DMS114 treated with DMSO at 0.1 percent for 48 hours (cell line): ENCODE results near the gene UTP15.

Experiments used
- DNase-seq: peaks from one replicate; lab custom pipeline; 2025; ENCODE audit not compliant: unreplicated experiment; lab: John Stamatoyannopoulos, UW

UTP15 gene

GRCh38 chr5:73564018-73564417 is 1.5 kb upstream of the UTP15 start:
- no peak for DNase-seq

GRCh38 chr5:73564675-73565074 is 868 bp upstream of the UTP15 start:
- DNase-seq = peak; percentile 33

GRCh38 chr5:73565969-73566547 is 515 bp downstream of the UTP15 start:
- no peak for DNase-seq

- DNase-seq = no peak
Measured at GRCh38 chr5:73582285-73583145, 17.0 kb downstream of the UTP15 start.

- DNase-seq = no peak
Measured at GRCh38 chr5:73587923-73588322, 22.4 kb downstream of the UTP15 start.

GRCh38 chr5:73591102-73591695 is 25.7 kb downstream of the UTP15 start:
- DNase-seq = peak; percentile 56

- no peak for DNase-seq
Measured at GRCh38 chr5:73591698-73592501, 26.4 kb downstream of the UTP15 start.

- no peak for DNase-seq
Measured at GRCh38 chr5:73592551-73592950, 27.0 kb downstream of the UTP15 start.

GRCh38 chr5:73596705-73597328 is 31.3 kb downstream of the UTP15 start:
- DNase-seq = no peak

- no peak for DNase-seq
Measured at GRCh38 chr5:73599380-73599779, 33.8 kb downstream of the UTP15 start.

- no peak for DNase-seq
Measured at GRCh38 chr5:73603998-73604397, 38.5 kb downstream of the UTP15 start.

- no peak for DNase-seq
Measured at GRCh38 chr5:73605223-73606087, 39.9 kb downstream of the UTP15 start.

- DNase-seq = no peak
Measured at GRCh38 chr5:73606206-73606753, 40.7 kb downstream of the UTP15 start.

- DNase-seq = no peak
Measured at GRCh38 chr5:73607228-73607627, 41.7 kb downstream of the UTP15 start.

GRCh38 chr5:73612799-73613198 is 47.3 kb downstream of the UTP15 start:
- no peak for DNase-seq

GRCh38 chr5:73615085-73615484 is 49.5 kb downstream of the UTP15 start:
- DNase-seq = no peak

GRCh38 chr5:73615947-73616346 is 50.4 kb downstream of the UTP15 start:
- no peak for DNase-seq

GRCh38 chr5:73617510-73618279 is 52.2 kb downstream of the UTP15 start:
- DNase-seq = no peak
